Cardiac fibroblast (primary cell): Measurements from ENCODE around the gene ANGPTL1.

ENCODE experiments used
- DNase-seq, 2 donors: peaks; one replicate each; pipeline versions ENCODE4 v3.0.0 to v3.0.0-alpha.2; 2010; ENCODE audit warnings: low read depth in 2 of 2
- H3K4me3 ChIP-seq, 2 donors: replicated peaks in 1 of 2; 1 replicate in 1 of 2; 2 replicates in 1 of 2; pipeline ENCODE4 v1.5.1; 2011; ENCODE audit warnings: low read depth in 2 of 2, low read length in 2 of 2, mild to moderate bottlenecking in 2 of 2, moderate library complexity in 1 of 2
- CTCF ChIP-seq: IDR thresholded peaks from one replicate; pipeline ENCODE4 v1.5.1; 2011; ENCODE audit warnings: low read depth, mild to moderate bottlenecking, low read length, inconsistent platforms

Gene ANGPTL1

GRCh38 chr1:178819123-178819522 lies 51.8 kb downstream of the ANGPTL1 start:
- no peak for DNase-seq
- no peak overlapping the region for H3K4me3 ChIP-seq
- TF ChIP-seq CTCF = no peak

- DNase-seq = peak; percentile 21 to 29
- H3K4me3 ChIP-seq = no peak overlapping the region
- TF ChIP-seq CTCF = no peak
Observed at GRCh38 chr1:178818416-178818815, 52.5 kb downstream of the ANGPTL1 start.

DNA sequence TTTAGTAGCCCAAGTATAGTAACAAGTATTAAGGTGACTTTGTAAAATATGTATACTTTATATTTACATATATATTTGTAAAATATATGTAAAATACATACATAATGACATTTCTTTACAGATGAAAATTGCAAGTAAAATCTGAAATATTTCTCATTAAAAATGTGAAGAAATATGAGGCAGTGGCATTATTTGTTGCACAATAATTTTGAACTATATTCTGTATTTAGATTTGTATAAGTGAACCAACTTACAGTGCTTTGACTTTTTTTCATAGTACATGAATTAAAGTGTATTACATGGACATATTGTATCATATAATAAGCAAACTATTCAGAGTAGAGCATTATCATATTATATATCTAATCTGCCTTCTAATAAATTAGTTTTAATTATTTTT lies 60.3 kb downstream of the ANGPTL1 start:
- DNase-seq = no peak
- H3K4me3 ChIP-seq = no peak overlapping the region
- TF ChIP-seq CTCF = no peak

DNA sequence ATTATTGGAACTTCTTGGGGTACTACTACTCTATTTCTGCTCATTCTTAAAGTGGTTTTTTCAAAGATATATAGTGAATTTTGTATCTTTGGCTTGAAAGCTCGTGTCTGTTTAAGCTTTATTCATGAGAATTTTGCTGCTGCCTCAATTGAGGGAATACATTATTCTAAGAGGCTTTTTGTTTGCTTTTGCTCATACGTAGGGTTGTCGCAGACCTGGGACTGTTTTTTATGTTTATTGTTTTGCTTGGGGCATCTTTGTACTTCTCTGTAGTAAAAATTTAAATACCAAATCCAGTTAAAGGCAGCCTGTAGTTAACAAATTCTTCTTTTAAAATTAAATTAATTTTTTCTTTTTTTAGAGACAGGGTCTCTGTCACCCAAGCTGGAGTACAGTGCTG lies 62.3 kb downstream of the ANGPTL1 start:
- TF ChIP-seq CTCF = no peak
- no peak for DNase-seq

DNA sequence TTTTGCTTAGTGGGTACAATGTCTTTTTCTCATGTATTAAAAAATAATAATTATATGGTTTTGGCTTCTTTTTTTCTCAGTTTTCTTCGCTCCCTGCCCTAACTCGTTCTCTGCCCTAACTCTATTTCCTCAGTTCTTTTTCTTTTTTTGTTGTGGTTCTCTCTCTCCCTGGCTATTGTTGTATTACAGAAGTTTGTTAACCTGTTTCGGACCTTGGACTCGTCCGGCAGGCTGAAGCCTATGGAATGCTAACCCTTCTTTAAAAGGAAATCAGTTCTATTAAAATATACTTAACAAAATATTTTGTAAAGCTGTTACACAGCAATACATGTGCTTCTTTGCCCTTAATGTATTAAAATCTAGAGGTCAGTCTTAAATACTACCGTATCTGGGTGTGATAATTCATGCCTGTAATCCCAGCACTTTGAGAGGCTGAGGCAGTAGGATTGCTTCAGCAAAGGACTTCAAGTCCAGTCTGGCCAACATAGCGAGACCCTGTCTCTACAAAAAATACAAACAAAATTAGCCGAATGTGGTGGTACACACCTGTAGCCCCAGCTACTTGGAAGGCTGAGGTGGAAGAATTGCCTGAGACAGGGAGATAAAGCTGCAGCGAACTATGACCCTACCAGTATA lies 64.1 kb downstream of the ANGPTL1 start:
- no peak for DNase-seq
- no peak for TF ChIP-seq CTCF
- H3K4me3 ChIP-seq = no peak overlapping the region

More for the DNA sequence above, 62.3 kb downstream of the ANGPTL1 start:
- H3K4me3 ChIP-seq = no peak overlapping the region

DNA sequence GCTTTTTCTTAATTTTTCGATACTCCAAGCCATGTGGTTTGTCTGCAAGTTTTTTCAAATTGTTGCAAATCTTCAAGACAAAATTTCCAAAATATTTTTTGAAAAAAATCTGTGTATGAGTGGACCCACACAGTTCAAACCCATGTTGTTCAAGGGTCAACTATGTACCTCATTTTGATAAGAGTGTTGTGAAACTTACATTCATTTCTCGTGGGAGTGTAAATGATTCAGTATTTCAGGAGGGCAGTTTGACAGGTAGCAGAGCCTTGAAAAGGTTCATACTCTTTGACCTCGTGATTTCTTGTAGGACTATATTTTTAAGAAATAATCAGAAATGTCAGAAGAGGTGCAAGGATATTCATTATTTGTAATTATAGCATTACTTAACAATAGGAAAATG lies 68.0 kb downstream of the ANGPTL1 start:
- no peak overlapping the region for H3K4me3 ChIP-seq
- TF ChIP-seq CTCF = no peak
- no peak for DNase-seq
